Measurements from ENCODE around the gene MLPH. TPM values are rescaled to one million over a fixed set of nuclear protein-coding genes. Genes with fewer than 3 reads are reported as not detected.

The MLPH gene
- polyA plus RNA-seq, 1 of the 3 experiments (the other 2 are of a cell fraction): 93.6 TPM

- TF ChIP-seq, protein P1, sequence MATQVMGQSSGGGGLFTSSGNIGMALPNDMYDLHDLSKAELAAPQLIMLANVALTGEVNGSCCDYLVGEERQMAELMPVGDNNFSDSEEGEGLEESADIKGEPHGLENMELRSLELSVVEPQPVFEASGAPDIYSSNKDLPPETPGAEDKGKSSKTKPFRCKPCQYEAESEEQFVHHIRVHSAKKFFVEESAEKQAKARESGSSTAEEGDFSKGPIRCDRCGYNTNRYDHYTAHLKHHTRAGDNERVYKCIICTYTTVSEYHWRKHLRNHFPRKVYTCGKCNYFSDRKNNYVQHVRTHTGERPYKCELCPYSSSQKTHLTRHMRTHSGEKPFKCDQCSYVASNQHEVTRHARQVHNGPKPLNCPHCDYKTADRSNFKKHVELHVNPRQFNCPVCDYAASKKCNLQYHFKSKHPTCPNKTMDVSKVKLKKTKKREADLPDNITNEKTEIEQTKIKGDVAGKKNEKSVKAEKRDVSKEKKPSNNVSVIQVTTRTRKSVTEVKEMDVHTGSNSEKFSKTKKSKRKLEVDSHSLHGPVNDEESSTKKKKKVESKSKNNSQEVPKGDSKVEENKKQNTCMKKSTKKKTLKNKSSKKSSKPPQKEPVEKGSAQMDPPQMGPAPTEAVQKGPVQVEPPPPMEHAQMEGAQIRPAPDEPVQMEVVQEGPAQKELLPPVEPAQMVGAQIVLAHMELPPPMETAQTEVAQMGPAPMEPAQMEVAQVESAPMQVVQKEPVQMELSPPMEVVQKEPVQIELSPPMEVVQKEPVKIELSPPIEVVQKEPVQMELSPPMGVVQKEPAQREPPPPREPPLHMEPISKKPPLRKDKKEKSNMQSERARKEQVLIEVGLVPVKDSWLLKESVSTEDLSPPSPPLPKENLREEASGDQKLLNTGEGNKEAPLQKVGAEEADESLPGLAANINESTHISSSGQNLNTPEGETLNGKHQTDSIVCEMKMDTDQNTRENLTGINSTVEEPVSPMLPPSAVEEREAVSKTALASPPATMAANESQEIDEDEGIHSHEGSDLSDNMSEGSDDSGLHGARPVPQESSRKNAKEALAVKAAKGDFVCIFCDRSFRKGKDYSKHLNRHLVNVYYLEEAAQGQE (IDR thresholded peaks at IDR 0.05; ENCODE audit: low read depth, low read length): no peak
- TF ChIP-seq TCF12 (IDR thresholded peaks at IDR 0.05) (no peak), FOSL2 (IDR thresholded peaks at IDR 0.05; ENCODE audit: borderline replicate concordance, low read depth) (no peak), MAX (IDR thresholded peaks at IDR 0.05; ENCODE audit: low read depth) (no peak), FOXM1 (IDR thresholded peaks at IDR 0.05; ENCODE audit: low read depth) (no peak)
These were observed 95.0 kb downstream of the MLPH start (continued) for GRCh38 chr2:237581751-237582746.

- no peak overlapping the region for H3K27ac ChIP-seq (ENCODE audit: low read depth in 2 of 2, low read length in 1 of 2)
- TF ChIP-seq, protein P2, sequence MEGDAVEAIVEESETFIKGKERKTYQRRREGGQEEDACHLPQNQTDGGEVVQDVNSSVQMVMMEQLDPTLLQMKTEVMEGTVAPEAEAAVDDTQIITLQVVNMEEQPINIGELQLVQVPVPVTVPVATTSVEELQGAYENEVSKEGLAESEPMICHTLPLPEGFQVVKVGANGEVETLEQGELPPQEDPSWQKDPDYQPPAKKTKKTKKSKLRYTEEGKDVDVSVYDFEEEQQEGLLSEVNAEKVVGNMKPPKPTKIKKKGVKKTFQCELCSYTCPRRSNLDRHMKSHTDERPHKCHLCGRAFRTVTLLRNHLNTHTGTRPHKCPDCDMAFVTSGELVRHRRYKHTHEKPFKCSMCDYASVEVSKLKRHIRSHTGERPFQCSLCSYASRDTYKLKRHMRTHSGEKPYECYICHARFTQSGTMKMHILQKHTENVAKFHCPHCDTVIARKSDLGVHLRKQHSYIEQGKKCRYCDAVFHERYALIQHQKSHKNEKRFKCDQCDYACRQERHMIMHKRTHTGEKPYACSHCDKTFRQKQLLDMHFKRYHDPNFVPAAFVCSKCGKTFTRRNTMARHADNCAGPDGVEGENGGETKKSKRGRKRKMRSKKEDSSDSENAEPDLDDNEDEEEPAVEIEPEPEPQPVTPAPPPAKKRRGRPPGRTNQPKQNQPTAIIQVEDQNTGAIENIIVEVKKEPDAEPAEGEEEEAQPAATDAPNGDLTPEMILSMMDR (IDR thresholded peaks at IDR 0.05): no peak
- TF ChIP-seq NFIC (IDR thresholded peaks at IDR 0.05; ENCODE audit: borderline replicate concordance) (no peak), GATA2 (CRISPR knock-in tag; IDR thresholded peaks at IDR 0.05) (no peak), RCOR1 (IDR thresholded peaks at IDR 0.05; ENCODE audit: low read length) (no peak), TAF1 (IDR thresholded peaks at IDR 0.05; ENCODE audit: borderline replicate concordance, low read depth, low read length) (no peak), SIN3A (IDR thresholded peaks at IDR 0.05; ENCODE audit: borderline replicate concordance, low read depth, low read length) (no peak), RFX5 (IDR thresholded peaks at IDR 0.05; ENCODE audit: low read length) (no peak), SMC3 (IDR thresholded peaks at IDR 0.05; ENCODE audit: low read depth, low read length) (no peak), TCF12 (IDR thresholded peaks at IDR 0.05) (no peak), EZH2phosphoT487 (IDR thresholded peaks at IDR 0.05; ENCODE audit: borderline replicate concordance, low read depth) (no peak), GABPA (IDR thresholded peaks at IDR 0.05; ENCODE audit: low read depth) (no peak), CHD2 (IDR thresholded peaks at IDR 0.05; ENCODE audit: low read length, partially characterized antibody) (no peak)
- TF ChIP-seq, protein P3, sequence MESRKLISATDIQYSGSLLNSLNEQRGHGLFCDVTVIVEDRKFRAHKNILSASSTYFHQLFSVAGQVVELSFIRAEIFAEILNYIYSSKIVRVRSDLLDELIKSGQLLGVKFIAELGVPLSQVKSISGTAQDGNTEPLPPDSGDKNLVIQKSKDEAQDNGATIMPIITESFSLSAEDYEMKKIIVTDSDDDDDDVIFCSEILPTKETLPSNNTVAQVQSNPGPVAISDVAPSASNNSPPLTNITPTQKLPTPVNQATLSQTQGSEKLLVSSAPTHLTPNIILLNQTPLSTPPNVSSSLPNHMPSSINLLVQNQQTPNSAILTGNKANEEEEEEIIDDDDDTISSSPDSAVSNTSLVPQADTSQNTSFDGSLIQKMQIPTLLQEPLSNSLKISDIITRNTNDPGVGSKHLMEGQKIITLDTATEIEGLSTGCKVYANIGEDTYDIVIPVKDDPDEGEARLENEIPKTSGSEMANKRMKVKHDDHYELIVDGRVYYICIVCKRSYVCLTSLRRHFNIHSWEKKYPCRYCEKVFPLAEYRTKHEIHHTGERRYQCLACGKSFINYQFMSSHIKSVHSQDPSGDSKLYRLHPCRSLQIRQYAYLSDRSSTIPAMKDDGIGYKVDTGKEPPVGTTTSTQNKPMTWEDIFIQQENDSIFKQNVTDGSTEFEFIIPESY (IDR thresholded peaks at IDR 0.05; ENCODE audit: borderline replicate concordance, low read depth): no peak
- no peak overlapping the region for H3K9ac ChIP-seq
- H3K4me3 ChIP-seq (ENCODE audit: low read depth in 2 of 2, low read length in 1 of 2): no peak overlapping the region
- CTCF ChIA-PET: interaction anchor here (0.7 to 8.6 kb wide), 8 partner anchors 12 to 714 kb away, joined by 3 to 81 read pairs (median 30); no protein-coding TSS in a partner anchor
- no peak overlapping the region for H3K4me2 ChIP-seq
- WGBS (ENCODE audit: low lambda C conversion rate): 91% methylated on average over 16 of the region's 19 CpGs
- H3K79me2 ChIP-seq (ENCODE audit: insufficient read depth): no peaks in the 10 kb centered on the region
- H3K9me2 ChIP-seq: no peaks in the 10 kb centered on the region
- no peaks in the 10 kb centered on the region for H3K27me3 ChIP-seq (ENCODE audit: insufficient read depth)
- peaks cover 0 to 21% of the 10 kb centered on the region in 2 experiments; a peak in 1 of 4 replicates for H3K4me1 ChIP-seq (ENCODE audit: control insufficient read depth in 1 of 2, insufficient read depth in 2 of 2, low read depth in 1 of 2, low read length in 1 of 2)
- POLR2A ChIA-PET: no interaction called here
- H4K20me1 ChIP-seq (ENCODE audit: insufficient read depth): no peaks in the 10 kb centered on the region
- H2AFZ ChIP-seq (ENCODE audit: low read depth): no peak overlapping the region
- DNase-seq: no peak
- H3F3A ChIP-seq (replicated peaks; ENCODE audit: insufficient read depth): no peaks in the 10 kb centered on the region
- H3K9me3 ChIP-seq: no peaks in the 10 kb centered on the region
- H3K36me3 ChIP-seq (replicated peaks in 1 of 2; ENCODE audit: control insufficient read depth in 1 of 2, insufficient read depth in 2 of 2, low read length in 1 of 2): no peaks in the 10 kb centered on the region
These were observed 96.6 kb downstream of the MLPH start for GRCh38 chr2:237583385-237584295.
